Activated CD8-positive, alpha-beta memory T cell treated with anti-CD3 and anti-CD28 coated beads for 48 hours (primary cell): ENCODE results near the gene ITPR1.
"Not testable (repeated sequence)": the region's sequence is repeated elsewhere in the genome, so short reads cannot be mapped to it uniquely, and the experiment has no call there.

Experiments
- DNase-seq, 3 experiments: peaks; one replicate each; pipeline ENCODE4 v3.0.0-alpha.2; 2020; ENCODE audit warnings: low read depth in 2 of 3, low spot score in 2 of 3

Gene ITPR1

GRCh38 chr3:4753073-4753691 lies 260.0 kb downstream of the ITPR1 start:
- DNase-seq: no peak

DNA sequence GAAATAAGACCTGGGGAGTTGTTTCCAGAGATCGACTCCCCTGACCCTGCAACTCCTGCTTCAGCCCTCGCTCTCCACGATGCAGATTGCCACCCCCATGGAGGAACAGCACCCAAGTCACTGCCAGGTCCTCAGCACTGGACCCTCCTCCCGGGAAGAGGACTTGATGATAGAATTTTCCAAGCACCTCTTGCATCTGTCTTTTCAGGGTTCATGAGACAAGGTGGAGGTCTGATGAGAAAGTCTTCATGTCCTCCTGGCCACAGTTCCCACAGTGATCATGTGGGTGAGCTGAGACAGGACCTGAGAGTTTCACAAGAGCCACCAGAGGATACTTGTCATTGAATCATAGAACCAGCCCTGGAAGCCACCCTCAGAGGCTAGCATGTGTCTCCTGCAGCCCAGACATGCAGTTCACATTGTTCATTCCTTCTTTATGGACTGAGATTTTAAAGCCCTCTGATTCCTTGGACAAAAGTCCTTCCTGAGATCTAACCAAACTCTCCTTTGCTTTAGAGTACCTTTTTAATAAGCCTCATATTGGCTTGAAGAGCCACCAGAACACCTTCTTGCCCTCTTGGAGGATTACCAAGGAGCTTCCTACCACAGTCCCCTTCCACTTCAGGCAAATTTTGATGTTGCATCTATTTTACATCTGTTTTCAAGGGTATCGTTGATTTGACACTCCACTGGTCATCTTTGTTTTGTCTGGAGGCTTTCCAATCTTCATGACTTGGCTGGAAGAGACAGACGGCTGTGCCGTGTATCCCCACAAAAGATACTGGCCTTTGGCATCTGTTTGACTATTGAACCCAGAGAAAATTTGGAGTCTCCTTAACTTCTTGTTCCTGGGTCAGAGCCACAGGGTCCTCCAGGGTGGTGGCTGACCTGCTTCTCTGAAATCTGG lies 261.3 kb downstream of the ITPR1 start:
- DNase-seq: no peak

DNA sequence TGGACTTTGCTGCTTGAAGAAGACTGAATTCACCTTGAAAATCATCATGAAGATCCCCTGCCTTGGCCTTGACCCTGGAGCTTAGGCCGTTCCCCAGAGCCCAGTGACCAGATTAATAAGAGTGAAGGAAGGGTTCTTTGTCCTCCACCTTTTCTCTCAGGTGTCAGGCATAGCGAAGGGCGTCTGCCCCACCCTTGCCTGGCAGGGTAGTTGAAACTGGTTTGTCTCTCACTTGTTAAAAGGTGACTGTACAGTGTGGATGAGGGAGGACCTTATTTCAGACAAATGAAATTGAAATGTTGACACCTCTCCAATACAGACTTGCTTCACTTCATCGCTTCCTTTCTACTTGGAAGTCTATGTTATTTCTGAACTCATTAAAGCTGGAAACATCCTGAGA lies 262.4 kb downstream of the ITPR1 start:
- no peak for DNase-seq

GRCh38 chr3:4756057-4756775 lies 263.1 kb downstream of the ITPR1 start:
- no peak for DNase-seq

DNA sequence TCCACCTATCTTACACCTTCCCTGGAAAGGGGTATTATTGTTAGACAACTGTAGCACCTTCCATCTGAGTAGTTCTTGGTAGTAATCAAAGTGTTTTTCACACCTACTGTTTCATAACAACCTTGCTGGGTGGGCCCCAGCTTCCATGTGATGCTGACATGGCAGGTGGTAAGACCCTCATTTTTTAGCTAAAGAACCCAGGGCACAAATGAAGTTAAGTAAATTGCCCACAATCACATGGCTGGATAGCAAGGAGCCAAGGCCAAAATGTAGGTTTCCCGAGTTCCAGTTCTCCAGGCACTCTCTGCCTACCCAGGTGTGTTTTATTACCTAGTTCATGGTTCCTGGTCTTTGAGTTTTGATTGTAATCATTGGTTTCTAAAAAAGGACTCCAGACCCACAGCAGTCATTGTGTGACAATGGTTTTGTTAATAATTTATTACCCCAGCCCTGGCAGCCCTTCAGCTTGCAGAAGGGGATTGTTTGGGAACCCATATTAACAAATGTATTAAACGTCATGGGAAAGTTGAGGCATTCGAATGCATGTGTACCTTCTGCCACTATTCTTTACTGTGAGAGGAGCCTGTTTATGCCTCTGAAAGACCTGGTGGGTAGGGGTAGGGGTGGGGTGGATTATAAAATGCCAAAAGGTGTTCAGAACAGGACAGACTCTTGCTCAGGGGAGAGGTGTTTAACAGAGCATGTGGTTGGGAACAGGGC lies 263.9 kb downstream of the ITPR1 start:
- DNase-seq: no peak

GRCh38 chr3:4757575-4758248 lies 264.6 kb downstream of the ITPR1 start:
- DNase-seq: no peak

- no peak for DNase-seq
Observed at GRCh38 chr3:4758249-4758860, 265.2 kb downstream of the ITPR1 start.

DNA sequence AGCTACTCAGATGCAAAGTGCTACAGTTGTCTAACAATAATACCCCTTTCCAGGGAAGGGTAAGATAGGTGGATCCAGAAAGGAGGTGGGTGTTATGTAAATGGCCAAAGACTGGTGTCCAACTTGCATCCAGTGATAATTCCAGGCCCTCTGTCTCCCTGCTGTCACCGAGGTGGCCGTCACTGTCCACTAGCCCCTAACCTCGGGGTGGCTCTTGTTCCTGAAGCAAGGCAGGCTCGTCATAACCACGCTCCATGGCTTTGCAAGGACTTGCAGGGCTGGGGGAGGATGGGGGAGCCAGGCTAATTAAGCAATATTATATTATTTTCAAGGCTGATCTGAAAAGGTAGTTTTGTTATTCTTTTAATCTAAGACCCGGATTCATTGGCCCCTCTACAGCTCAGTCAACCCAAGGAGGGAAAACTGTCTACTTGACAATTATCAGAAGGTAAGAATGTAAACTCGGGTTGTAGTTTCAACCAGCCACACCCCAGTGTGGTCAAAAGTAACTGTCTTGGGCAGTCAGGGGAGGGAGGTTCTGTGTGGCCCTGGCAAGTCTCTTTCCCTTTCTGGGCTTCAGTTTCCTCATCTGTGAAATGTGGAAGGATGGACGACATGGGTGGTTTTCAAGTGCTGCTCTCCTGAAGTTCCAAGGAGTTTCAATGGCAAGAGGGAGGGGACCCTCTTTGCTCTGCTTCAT lies 266.0 kb downstream of the ITPR1 start:
- DNase-seq: no peak

DNA sequence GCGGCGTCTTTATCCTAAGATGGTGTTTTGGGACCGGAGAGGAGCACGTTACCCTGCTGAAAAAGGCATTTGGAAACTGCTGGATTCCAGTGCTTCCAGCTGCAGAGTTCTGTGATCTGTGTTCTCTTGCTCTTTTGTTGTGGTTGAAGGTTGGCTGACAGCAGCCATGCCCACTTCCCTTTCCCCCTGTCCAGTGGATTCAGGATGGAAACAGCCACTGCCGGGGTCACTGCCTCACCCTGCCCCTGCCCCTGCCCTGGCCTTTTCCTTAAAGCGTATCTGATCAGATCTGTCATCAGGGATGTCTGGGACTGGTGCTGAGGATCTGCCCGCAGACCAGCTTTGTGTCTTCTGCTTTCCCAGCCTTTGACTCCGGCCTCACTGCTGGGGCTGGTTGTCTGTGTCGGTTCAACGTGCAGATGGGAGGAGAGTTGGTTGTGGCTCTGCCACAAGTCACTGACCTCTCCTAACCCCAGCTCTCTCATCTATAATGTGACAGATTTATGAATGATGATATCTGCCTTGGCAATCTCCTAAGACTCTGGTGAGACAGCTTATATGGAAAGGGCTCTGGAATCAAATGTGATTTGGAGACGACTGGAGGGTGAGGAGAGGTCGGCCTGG lies 266.7 kb downstream of the ITPR1 start:
- no peak for DNase-seq

GRCh38 chr3:4761759-4762158 lies 268.6 kb downstream of the ITPR1 start:
- no peak for DNase-seq

- not testable (repeated sequence) for DNase-seq
Observed at GRCh38 chr3:4762481-4763230, 269.5 kb downstream of the ITPR1 start.

DNA sequence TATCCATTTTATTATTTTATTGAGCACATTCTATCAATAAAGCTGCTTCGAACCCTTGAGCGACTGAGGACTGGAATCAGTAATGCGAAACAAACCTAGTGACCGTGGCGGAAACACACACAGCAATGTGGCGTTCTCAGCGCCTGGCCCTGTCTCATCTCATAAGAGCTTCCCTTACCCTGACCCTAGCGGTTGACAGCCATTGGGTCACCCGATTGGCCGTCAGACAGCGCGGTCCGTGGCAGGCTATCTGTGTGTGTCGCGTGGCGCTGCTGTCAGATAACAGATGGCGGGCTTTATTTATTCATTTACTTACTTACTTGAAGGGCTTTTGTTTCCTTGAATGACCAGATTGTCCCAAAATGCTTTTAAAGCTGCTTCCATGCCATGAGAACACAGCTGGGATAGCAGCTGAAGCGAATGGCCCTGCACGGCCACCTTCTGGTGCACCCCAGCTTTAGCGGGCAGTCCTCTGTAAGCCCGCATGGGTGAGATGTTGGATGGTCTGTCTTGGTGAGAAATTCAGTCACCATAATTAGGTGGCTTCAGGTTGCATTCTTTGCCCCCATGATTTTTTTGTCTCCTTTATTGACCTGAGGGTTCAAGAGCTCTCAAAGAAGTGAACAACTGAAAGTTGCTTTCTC lies 270.6 kb downstream of the ITPR1 start:
- no peak for DNase-seq

- no peak for DNase-seq
Observed at GRCh38 chr3:4765212-4765611, 272.1 kb downstream of the ITPR1 start.

- no peak for DNase-seq
Observed at GRCh38 chr3:4766263-4766662, 273.1 kb downstream of the ITPR1 start.

- no peak for DNase-seq
Observed at GRCh38 chr3:4766716-4767499, 273.8 kb downstream of the ITPR1 start.

- no peak for DNase-seq
Observed at GRCh38 chr3:4768021-4768420, 274.9 kb downstream of the ITPR1 start.

GRCh38 chr3:4768521-4768920 lies 275.4 kb downstream of the ITPR1 start:
- DNase-seq: no peak
